GM04504 (cell line): ENCODE results near the gene SNX25.
"Not testable (repeated sequence)": the region's sequence is repeated elsewhere in the genome, so short reads cannot be mapped to it uniquely, and the experiment has no call there.

Experiments
- DNase-seq: peaks from one replicate; pipeline ENCODE4 v3.0.0-alpha.2; 2012; ENCODE audit warnings: low read depth

SNX25 gene

GRCh38 chr4:185307136-185307950 is 97.9 kb downstream of the SNX25 start:
- DNase-seq = no peak

DNA sequence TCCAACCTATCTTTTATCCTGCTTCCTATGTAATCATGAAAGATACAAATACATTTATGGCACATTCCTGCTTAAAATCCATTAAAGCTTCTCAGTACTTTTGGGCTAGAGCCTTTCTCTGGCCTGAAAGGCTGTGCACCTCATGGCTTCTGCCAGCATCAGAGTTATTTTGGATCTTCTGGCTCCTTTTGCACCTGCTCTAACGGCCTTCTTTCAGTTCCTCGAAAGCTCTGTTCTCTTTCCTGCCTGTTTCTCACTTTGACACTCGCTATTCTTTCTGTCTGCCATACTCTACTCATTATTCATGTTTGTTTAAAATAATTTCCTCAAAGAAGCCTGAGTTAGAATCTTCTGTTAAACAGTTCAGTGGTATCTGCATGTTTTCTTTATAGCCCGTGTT is 100.4 kb downstream of the SNX25 start:
- DNase-seq = no peak

- DNase-seq = no peak
Observed at GRCh38 chr4:185311113-185311888, 101.9 kb downstream of the SNX25 start.

GRCh38 chr4:185312699-185313098 is 103.3 kb downstream of the SNX25 start:
- DNase-seq = no peak

DNA sequence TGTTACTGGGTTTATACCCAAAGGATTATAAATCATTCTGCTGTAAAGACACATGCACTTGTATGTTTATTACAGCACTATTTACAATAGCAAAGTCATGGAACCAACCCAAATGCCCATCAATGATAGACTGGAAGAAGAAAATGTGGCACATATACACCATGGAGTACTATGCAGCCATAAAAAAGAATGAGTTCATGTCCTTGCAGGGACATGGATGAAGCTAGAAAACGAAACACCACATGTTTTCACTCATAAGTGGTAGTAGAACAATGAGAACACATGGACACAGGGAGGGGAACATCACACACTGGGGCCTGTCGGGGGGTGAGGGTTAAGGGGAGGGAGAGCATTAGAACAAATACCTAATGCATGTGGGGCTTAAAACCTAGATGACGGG is 108.1 kb downstream of the SNX25 start:
- DNase-seq = not testable (repeated sequence)

GRCh38 chr4:185317880-185318279 is 108.5 kb downstream of the SNX25 start:
- DNase-seq = no peak

- no peak for DNase-seq
Observed at GRCh38 chr4:185318679-185319078, 109.3 kb downstream of the SNX25 start.

- DNase-seq = no peak
Observed at GRCh38 chr4:185322803-185323202, 113.4 kb downstream of the SNX25 start.

DNA sequence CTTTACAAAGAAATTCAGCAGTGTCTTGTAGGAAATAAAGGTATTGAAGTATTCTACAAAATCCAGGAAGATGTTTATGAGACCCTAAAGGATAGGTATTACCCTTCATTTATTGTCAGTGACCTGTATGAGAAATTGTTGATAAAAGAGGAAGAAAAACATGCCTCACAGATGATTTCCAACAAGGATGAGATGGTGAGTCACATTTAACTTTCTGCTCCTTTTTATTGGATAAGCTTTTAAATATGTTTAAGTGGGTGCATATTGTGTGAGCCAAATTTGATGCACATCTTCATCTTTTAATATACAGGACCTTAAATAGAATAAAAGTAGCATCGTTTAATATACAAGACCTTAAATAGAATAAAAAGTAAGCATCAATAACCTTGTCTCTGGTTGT is 114.2 kb downstream of the SNX25 start:
- DNase-seq = no peak

GRCh38 chr4:185324361-185324760 is 115.0 kb downstream of the SNX25 start:
- not testable (repeated sequence) for DNase-seq

- DNase-seq = not testable (repeated sequence)
Observed at GRCh38 chr4:185325721-185326120, 116.3 kb downstream of the SNX25 start.

GRCh38 chr4:185328586-185328985 is 119.2 kb downstream of the SNX25 start:
- no peak for DNase-seq

GRCh38 chr4:185329879-185330510 is 120.6 kb downstream of the SNX25 start:
- not testable (repeated sequence) for DNase-seq

- no peak for DNase-seq
Observed at GRCh38 chr4:185332575-185333464, 123.4 kb downstream of the SNX25 start.

- DNase-seq = no peak
Observed at GRCh38 chr4:185334326-185334725, 124.9 kb downstream of the SNX25 start.

DNA sequence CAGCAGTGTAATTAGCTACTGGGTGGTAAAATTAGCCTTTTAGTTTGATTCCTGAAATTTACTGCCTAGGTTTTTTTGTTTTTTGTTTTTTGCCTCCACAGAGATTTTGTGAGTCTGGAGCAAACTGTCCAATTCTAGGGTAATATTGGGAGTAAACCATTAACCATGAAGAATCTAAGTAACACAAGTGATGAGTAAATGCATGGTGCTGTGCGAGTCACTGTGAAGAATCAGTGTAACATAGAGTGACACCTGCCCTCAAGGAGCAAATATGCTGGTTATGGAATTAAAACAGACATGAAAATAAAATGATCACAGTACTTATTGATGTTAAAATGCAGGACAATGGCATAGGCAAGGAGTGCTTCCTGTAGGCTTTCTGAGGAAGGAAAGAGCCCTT is 126.2 kb downstream of the SNX25 start:
- DNase-seq = no peak

DNA sequence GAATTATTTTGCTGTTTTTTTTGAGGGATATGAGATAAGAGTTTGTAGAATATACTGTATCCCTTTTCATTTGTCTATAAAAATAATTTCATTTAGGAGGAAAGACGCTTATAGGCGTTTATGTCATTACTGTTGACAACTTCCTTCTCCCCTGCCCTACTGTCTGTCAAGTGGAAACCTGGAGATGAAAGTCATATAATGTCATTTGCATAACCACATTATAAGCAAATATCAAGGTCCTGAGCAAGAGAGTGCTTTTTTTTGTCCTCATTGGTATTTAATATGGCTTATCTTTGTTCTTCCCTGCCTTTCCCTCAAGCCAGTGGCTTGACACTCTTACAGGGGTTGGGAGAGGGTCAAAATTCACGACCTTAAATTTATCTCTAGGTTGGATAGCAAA is 130.5 kb downstream of the SNX25 start:
- DNase-seq = no peak

GRCh38 chr4:185341377-185341776 is 132.0 kb downstream of the SNX25 start:
- DNase-seq = no peak

GRCh38 chr4:185341841-185342240 is 132.4 kb downstream of the SNX25 start:
- no peak for DNase-seq

- DNase-seq = peak; percentile 14
Observed at GRCh38 chr4:185343726-185344581, 134.6 kb downstream of the SNX25 start.
